ENCODE results near the gene GGCT.
"Not testable (repeated sequence)": the region's sequence is repeated elsewhere in the genome, so short reads cannot be mapped to it uniquely, and the experiment has no call there.

Gene GGCT

GRCh38 chr7:30504301-30505173 is at the start of gene GGCT:
Gene GGCT, minus strand, starts transcription at chr7:30504829. Its CDS starts 120 bp downstream, at chr7:30504709.
- peak; percentile 97 for DNase-seq

GRCh38 chr7:30553546-30553945 is 48.9 kb upstream of the GGCT start:
- DNase-seq: no peak

DNA sequence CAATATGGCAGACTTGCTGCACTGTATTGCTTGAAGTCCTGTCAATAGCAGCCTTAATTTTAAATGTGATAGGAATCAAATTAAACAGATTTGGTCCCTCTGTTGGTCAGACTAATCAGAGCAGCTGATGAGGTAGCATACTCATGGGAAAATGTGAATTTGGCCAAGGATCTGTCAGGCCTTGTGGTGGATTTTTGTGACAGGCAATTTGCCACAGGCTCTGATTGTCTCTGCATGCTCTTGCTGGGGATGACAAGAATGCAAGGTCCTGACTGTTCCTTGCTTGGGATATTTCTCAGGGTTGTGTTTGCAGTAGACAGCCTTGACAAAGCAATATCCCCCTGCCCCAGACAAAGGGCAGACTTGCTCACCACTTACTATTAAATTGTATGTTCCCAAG is 48.5 kb upstream of the GGCT start:
- DNase-seq: no peak

GRCh38 chr7:30552330-30552729 is 47.7 kb upstream of the GGCT start:
- no peak for DNase-seq

- no peak for DNase-seq
These were observed 45.4 kb upstream of the GGCT start for GRCh38 chr7:30549931-30550493.

GRCh38 chr7:30548845-30549244 is 44.2 kb upstream of the GGCT start:
- peak; percentile 48 for DNase-seq

DNA sequence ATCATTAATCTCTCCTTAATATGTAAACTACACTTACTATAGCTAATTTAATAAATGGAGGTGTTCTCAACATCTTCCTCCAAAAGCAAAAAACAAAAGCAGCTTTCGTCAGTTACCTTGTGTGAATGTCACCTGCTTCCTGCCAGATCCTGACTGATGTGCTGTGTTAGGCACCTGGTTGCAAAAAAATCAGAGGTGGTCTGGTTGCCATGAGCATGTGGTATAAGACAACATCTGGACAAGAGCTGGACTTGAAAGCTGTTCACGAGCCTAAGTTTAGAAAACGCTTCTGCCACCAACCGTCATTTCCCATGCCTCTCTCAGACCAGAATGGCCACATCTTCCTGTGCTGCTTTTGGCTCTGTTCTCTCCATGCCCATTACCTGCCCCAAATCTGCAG is 42.0 kb upstream of the GGCT start:
- no peak for DNase-seq

- no peak for DNase-seq
These were observed 41.3 kb upstream of the GGCT start for GRCh38 chr7:30545791-30546555.

- DNase-seq: peak; percentile 72
These were observed 39.3 kb upstream of the GGCT start for GRCh38 chr7:30543813-30544525.

GRCh38 chr7:30543115-30543514 is 38.5 kb upstream of the GGCT start:
- DNase-seq: not testable (repeated sequence)

- no peak for DNase-seq
These were observed 29.3 kb upstream of the GGCT start for GRCh38 chr7:30533886-30534285.

DNA sequence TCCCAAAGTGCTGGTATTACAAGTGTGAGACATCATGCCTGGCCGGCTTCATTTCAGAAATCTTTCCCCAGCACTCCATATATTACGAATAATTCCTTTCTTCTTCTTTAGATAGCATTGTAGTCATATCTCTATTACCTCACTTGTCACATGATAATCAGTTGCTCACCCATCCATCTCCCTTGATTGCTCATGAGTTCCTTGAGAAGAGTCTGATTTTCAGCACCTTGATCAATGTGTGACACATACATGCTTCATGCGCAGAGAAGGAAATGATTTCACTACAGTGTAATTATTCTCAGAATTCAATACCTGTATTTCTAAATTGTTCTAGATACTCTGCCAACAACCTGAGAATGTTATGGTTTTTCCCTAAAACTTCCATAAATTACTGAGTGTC is 26.7 kb upstream of the GGCT start:
- DNase-seq: no peak

GRCh38 chr7:30530373-30530772 is 25.7 kb upstream of the GGCT start:
- no peak for DNase-seq

- DNase-seq: no peak
These were observed 24.1 kb upstream of the GGCT start for GRCh38 chr7:30528779-30529178.

- DNase-seq: not testable (repeated sequence)
These were observed 22.7 kb upstream of the GGCT start for GRCh38 chr7:30527297-30527696.

DNA sequence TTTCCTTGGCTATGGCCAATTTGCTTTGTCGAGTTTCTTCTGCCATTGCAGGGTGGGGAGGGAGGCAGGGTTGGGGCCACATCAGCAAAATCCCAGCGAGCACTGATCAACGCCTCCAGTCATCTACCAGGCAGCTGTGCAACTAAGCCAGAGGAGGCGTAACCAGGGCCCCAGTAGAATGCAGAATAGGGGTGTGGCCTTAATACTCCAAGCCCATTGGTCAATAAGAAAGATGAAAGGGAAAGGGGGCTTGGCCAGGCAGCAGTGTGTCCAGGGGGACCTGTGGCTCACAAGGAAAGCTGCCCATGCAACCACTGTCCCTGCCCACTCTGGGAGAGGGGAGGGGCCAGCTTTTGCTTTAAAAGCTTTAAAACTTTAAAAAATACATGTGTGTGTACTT is 21.5 kb upstream of the GGCT start:
- no peak for DNase-seq

GRCh38 chr7:30525429-30525828 is 20.8 kb upstream of the GGCT start:
- DNase-seq: no peak

GRCh38 chr7:30524545-30524944 is 19.9 kb upstream of the GGCT start:
- DNase-seq: no peak

GRCh38 chr7:30523466-30523865 is 18.8 kb upstream of the GGCT start:
- no peak for DNase-seq

DNA sequence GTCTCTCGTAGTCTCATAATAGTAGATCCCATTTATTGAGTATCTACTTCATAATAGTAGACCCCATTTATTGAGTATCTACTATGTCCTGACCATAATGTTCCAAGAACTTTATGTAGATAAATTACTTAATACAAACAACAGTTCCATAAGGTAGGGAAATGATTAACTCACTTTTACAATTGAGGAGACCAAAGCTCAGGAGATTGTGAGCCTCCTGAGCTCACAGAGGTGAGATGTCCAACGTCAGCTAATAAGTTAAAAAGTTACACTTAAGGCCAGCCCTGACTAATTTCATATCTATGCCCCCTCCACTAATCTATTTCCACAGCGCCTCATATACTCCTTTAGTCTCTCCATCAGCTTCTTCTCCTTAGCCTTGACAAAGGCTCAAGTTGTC is 17.5 kb upstream of the GGCT start:
- DNase-seq: no peak

DNA sequence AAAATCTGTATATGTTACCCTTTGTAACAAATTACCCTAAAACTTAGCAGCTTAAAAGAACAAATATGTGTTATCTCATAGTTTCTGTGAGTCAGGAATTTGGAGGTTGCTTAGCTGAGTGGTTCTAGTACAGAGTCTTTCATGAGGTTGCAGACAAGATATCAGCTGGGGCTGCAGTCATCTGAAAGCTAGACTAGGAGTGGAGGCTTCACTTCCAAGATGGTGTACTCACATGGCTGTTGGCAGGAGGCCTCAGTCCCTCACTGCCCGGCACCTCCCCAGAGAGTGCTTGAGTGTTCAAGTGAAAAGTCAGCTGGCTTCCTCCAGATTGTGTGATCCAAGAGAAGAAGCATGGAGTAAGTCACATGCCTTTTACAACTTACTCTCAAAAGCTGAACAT is 16.9 kb upstream of the GGCT start:
- no peak for DNase-seq

DNA sequence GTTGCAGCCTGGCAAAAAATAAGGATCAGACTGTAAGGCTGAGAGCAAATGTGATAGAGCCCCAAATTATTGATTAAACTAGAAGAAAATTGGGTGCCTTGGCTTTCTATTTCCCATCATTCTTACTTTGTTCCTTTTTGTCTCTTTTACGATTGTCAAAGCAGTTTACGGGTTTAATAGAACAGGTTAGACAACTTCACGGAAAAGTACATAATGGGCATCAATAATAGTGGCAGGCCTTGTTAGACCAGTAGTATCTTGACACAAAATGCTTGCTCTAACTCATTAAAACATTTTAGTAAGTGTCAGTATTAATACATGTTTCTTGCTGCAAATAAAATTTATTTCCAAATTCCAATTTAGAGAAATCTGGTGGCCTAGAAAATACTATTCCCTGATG is 14.5 kb upstream of the GGCT start:
- peak; percentile 12 for DNase-seq

GRCh38 chr7:30515761-30516160 is 11.1 kb upstream of the GGCT start:
- DNase-seq: no peak
